ENCODE results near the gene OR2AK2. TPM values are rescaled to one million over a fixed set of nuclear protein-coding genes. Genes with fewer than 3 reads are reported as not detected.

Gene OR2AK2, protein sequence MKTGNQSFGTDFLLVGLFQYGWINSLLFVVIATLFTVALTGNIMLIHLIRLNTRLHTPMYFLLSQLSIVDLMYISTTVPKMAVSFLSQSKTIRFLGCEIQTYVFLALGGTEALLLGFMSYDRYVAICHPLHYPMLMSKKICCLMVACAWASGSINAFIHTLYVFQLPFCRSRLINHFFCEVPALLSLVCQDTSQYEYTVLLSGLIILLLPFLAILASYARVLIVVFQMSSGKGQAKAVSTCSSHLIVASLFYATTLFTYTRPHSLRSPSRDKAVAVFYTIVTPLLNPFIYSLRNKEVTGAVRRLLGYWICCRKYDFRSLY
- not detected for total RNA-seq
- long read RNA-seq = 0 reads

DNA sequence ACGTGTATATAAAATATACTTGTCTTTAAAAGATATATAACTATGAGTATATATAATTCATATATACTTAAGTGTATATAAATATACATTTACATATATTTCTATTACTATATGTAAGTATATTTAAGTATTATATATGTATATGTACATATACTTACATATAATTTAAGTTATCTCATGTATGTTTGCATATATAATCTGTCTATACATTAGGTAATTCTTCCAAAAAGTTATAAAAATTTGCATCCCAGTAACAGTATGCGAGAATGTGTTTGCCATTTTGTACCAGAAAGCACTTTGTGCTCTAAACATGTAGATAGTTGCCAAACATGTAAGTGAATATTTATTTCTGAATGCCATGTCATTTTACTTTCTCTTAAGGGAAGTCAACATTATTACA, at the start of gene OR2AK2:
TSS of gene OR2AK2 (plus strand) at position 301 of the 400 bp plus-strand sequence. CDS start 144 bp downstream, outside the sequence.
- no peak for DNase-seq
- intact Hi-C loops (cut with DNase I) = no loop called here
- no peaks in the 10 kb centered on the region for H3K27me3 ChIP-seq
- TF ChIP-seq, protein P1, sequence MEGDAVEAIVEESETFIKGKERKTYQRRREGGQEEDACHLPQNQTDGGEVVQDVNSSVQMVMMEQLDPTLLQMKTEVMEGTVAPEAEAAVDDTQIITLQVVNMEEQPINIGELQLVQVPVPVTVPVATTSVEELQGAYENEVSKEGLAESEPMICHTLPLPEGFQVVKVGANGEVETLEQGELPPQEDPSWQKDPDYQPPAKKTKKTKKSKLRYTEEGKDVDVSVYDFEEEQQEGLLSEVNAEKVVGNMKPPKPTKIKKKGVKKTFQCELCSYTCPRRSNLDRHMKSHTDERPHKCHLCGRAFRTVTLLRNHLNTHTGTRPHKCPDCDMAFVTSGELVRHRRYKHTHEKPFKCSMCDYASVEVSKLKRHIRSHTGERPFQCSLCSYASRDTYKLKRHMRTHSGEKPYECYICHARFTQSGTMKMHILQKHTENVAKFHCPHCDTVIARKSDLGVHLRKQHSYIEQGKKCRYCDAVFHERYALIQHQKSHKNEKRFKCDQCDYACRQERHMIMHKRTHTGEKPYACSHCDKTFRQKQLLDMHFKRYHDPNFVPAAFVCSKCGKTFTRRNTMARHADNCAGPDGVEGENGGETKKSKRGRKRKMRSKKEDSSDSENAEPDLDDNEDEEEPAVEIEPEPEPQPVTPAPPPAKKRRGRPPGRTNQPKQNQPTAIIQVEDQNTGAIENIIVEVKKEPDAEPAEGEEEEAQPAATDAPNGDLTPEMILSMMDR (IDR thresholded peaks at IDR 0.05) = no peak
- H3K36me3 ChIP-seq = no peaks in the 10 kb centered on the region
- no peak for ATAC-seq
- H3K9me3 ChIP-seq = no peaks in the 10 kb centered on the region
- no peaks in the 10 kb centered on the region for H3K4me1 ChIP-seq
- H3K4me3 ChIP-seq = no peak within 1 kb of the TSS
- no peak within 1 kb of the TSS for H3K27ac ChIP-seq

DNA sequence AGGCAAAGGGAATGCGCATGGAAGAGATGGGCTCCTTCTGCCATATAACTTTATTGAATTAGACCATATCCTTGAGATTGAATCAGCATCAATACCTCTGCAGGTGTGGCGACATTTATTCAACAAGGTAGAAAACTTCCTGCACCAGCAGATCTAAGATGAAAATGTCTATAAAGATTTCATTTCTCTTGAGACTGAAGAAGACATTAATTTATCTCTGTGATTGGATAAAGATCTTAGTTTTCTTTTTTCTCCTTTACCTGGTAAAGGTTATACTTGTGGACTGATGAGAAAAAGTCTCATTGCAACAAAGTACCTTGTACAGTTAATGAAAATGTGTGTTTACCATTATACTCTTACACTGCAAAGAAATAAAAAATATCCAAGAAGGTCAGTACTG, 45.1 kb upstream of the OR2AK2 start, which contains the start of gene OR2T8:
TSS of gene OR2T8 (plus strand) at position 301 of the 400 bp plus-strand sequence. CDS start 766 bp downstream, outside the sequence.
- no peak within 1 kb of the TSS for H3K27ac ChIP-seq
- DNase-seq (no peak), ATAC-seq (no peak)
- no peaks in the 10 kb centered on the region for H3K4me1 ChIP-seq
- no peaks in the 10 kb centered on the region for H3K9me3 ChIP-seq
- H3K4me3 ChIP-seq = no peak within 1 kb of the TSS
- no peaks in the 10 kb centered on the region for H3K27me3 ChIP-seq
- TF ChIP-seq, protein P1 (IDR thresholded peaks at IDR 0.05) = no peak
- intact Hi-C loops (cut with DNase I) = no loop called here
- H3K36me3 ChIP-seq = no peaks in the 10 kb centered on the region

DNA sequence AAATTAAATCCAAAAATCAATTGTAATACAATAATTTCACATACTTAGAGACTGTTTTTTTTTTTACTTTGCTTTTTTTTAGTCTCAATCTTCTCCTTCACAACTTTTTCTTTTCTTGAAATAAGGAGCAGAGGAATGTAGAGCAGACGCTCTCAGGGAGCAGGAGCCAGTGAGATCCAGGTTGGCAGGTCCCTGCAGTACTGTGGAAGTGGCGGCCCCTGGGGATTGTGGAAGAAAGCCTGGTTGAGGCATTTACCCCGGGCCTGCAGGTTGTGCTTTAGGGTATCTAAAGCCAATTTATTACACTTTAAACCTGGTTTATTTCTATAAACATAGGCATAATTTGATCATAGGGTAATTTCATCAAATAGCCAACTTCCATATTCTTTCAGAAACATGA, 41.1 kb upstream of the OR2AK2 start:
- DNase-seq (no peak), ATAC-seq (no peak)
- Histone ChIP-seq H3K9me3 (no peaks in the 10 kb centered on the region), H3K27ac (no peak overlapping the region), H3K36me3 (no peaks in the 10 kb centered on the region), H3K4me1 (no peaks in the 10 kb centered on the region), H3K27me3 (no peaks in the 10 kb centered on the region), H3K4me3 (no peak overlapping the region)
- intact Hi-C loops (cut with DNase I) = no loop called here
- TF ChIP-seq, protein P1 (IDR thresholded peaks at IDR 0.05) = no peak

DNA sequence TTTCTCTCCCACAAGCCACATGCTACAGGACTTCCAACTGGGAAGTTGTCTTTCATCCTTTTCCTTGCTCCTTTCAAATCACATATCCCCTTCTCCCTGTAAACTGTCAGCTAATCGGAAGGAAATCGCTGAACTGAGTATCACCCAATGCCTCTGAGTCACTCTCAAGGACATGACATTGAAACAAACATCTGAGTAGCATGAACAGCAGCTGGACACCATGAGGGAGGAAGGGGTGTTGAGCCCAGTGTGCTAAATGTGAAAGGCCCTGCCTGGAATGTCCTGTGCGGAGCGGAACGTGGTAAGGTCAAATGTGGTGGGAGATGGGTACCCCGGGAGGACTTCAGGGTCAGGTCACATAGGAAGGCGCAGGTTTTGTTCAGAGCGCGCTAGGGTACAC, 40.2 kb upstream of the OR2AK2 start, which contains the start of gene OR2AJ1:
TSS of gene OR2AJ1 (plus strand) at position 22 of the 400 bp plus-strand sequence. CDS start 8,880 bp downstream, outside the sequence.
- ATAC-seq (no peak), DNase-seq (no peak)
- intact Hi-C loops (cut with DNase I) = no loop called here

DNA sequence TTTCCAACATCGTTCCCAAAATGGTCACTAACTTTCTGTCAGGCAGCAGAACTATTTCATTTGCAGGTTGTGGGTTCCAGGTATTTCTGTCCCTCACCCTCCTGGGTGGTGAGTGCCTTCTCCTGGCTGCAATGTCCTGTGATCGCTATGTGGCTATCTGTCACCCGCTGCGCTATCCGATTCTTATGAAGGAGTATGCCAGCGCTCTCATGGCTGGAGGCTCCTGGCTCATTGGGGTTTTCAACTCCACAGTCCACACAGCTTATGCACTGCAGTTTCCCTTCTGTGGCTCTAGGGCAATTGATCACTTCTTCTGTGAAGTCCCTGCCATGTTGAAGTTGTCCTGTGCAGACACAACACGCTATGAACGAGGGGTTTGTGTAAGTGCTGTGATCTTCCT, 31.0 kb upstream of the OR2AK2 start:
- no peak for DNase-seq
- no peak overlapping the region for H3K4me3 ChIP-seq
- H3K4me1 ChIP-seq = no peaks in the 10 kb centered on the region
- TF ChIP-seq, protein P1 (IDR thresholded peaks at IDR 0.05) = no peak
- H3K36me3 ChIP-seq = no peaks in the 10 kb centered on the region
- no peak for ATAC-seq
- H3K27me3 ChIP-seq = no peaks in the 10 kb centered on the region
- H3K9me3 ChIP-seq = no peaks in the 10 kb centered on the region
- intact Hi-C loops (cut with DNase I) = no loop called here
- no peak overlapping the region for H3K27ac ChIP-seq

More for the DNA sequence above, 40.2 kb upstream of the OR2AK2 start, which contains the start of gene OR2AJ1:
- Histone ChIP-seq H3K27me3 (no peaks in the 10 kb centered on the region), H3K36me3 (no peaks in the 10 kb centered on the region), H3K9me3 (no peaks in the 10 kb centered on the region), H3K4me1 (no peaks in the 10 kb centered on the region), H3K4me3 (no peak within 1 kb of the TSS), H3K27ac (no peak within 1 kb of the TSS)
- TF ChIP-seq, protein P1 (IDR thresholded peaks at IDR 0.05) = no peak

All from upper lobe of right lung (tissue), 1 donor.